IPS-18c (cell line): Measurements from ENCODE around the gene ELL2.

Experiments
- H3K4me3 ChIP-seq: 2 replicates; pipeline ENCODE4 v1.7.0; 2013; ENCODE audit warnings: low read depth, mild to moderate bottlenecking, low read length, moderate library complexity; ENCODE audit not compliant: insufficient read depth
- H3K9me3 ChIP-seq: one replicate; pipeline ENCODE4 v1.6.1; 2013; ENCODE audit warnings: mild to moderate bottlenecking, low read length, moderate library complexity; ENCODE audit not compliant: control insufficient read depth, insufficient read depth

The ELL2 gene

GRCh38 chr5:95960667-95961616, 709 bp downstream of the ELL2 start:
- H3K9me3 ChIP-seq = no peaks in the 10 kb centered on the region

GRCh38 chr5:95959888-95960666, 1.6 kb downstream of the ELL2 start:
- Histone ChIP-seq H3K4me3 (peak overlapping the region; percentile 69), H3K9me3 (no peaks in the 10 kb centered on the region)

More at GRCh38 chr5:95960667-95961616, 709 bp downstream of the ELL2 start:
- H3K4me3 ChIP-seq = peak overlapping the region; percentile 69

DNA sequence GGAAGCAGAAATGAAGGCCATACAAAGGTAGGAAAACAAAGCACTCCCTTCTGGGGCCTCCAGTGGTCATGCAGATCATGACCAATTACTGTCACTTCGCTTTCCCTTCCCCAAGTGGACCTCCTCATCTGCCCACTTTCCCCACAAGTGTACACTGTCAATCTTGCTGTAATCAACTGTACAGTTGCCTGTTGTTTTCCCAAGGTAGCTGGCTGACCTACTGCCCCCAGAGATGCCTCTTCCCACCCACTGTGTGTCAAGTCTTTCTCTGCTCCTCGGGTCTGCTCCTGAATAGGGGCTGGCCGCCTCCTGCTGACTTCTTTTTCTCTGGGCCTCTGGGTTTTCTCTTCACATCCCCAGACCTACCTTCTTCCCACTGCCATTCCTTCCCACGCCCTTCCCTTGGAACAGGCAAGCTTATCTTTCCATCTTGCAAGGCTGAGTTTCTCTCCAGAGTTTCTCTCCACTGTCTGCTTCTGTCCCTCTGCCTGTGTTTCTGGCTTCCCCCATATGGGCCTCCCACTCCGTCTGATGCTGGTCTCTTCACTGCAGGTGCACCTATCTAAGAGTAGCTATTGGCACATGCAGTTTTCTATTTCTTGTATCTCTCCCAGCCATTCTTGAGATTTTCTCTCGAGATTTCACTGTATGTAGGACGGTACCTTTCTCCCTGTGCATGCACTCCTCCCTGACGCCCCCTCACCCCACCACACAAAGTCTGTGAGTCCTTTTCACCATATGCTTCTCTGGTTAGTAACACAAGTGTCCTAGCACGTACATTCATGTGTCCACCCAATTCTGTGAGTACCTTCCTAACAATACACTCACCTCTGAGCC, 2.4 kb downstream of the ELL2 start:
- Histone ChIP-seq H3K4me3 (peak overlapping the region; percentile 69), H3K9me3 (no peaks in the 10 kb centered on the region)

DNA sequence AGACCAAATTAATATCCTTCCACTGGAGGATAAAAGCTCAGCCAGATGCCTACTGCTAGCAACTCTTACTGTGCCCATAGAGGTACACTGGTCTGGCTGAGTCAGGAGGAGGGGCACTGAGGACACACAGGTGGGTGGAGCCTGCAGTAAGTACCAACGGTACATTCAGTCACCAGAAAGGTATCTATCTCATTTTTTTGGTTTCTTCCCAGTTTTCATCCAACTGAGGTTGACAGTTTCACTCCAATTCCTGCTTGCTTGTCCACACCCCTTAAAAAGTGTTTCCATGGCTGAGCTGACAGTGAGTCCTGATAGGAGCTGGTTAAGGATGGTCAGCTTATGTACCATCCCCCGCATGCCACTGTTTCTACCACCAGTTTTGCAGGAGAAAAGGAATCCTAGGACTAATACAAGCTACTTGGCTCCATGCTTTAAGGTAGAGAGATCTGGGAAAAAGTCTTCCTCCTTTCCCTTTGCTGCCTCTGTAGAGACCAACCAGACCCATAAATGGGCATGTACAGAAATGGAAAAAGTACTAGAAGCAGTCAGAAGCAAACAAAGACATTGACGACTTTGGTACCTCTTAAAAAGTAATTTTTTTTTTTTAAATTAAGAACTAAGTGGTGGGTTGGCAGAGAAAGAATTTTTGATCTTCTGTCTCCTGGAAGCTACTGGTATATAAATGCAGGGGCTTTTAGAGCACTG, 3.2 kb downstream of the ELL2 start:
- no peaks in the 10 kb centered on the region for H3K9me3 ChIP-seq
- H3K4me3 ChIP-seq = no peak overlapping the region; the same call in 1 of the 2 replicates

- H3K9me3 ChIP-seq = no peaks in the 10 kb centered on the region
- no peak overlapping the region for H3K4me3 ChIP-seq
Observed at GRCh38 chr5:95957561-95958203, 4.0 kb downstream of the ELL2 start.

GRCh38 chr5:95956900-95957293, 4.8 kb downstream of the ELL2 start:
- no peaks in the 10 kb centered on the region for H3K9me3 ChIP-seq
- no peak overlapping the region for H3K4me3 ChIP-seq

DNA sequence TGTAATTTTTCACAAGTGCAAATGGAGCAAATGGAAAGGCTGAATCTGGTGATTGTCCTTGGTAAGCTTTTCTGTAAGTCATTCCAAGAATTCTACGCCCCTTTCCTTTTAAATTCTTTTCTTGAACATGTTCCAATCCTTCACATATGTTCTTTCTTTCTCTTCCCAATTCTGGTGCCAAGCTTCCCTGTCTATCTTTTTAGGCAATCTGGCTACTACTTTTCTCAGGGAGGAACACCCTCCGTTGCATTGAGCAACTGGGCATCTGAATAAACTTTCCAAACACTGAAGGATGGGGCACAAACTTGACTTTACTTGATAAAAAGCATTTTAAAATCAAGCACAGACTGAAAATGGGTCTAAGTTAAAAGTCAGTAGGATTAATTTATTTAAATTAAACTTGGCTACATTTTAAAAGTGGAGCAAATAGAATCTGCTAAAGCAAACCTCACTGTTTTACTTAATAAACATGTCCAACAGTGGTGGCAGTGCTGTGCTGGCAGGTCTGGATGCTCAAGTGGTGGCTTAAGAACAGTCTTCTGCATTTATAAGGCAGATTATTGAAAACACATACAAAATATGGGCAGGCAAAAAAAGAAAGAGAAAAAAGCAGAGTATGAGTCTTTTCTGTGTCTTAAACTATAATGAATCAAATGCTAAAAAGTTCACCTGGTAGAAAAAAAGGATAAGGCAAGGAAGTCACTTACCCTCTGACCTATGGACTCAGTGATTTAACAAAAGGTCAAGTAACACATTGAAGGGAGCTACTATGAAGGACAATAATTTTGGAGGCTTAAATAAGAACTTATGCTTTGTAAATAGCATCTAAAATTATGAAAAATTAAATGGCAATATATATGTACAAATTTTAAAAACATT, 5.4 kb downstream of the ELL2 start:
- no peaks in the 10 kb centered on the region for H3K9me3 ChIP-seq
- H3K4me3 ChIP-seq = no peak overlapping the region

DNA sequence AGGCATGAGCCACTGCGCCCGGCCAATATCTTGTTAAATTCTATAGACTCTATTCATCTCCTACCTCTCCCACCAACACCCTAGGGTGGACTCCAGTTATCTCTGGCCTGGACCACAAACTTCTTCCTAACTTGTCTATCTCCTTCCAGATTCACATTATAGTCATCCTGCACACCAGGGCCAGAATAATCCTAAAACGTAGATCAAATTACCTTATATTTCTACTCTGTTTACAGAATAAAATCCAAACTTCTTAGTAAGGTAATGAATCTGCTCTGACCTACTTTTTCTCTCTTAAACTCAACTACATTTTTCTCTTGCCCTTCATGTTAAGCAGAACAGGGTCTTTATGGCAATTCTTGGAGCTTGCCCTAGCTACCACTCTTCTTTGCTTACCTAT, 6.9 kb downstream of the ELL2 start:
- Histone ChIP-seq H3K9me3 (no peaks in the 10 kb centered on the region), H3K4me3 (no peak overlapping the region)

DNA sequence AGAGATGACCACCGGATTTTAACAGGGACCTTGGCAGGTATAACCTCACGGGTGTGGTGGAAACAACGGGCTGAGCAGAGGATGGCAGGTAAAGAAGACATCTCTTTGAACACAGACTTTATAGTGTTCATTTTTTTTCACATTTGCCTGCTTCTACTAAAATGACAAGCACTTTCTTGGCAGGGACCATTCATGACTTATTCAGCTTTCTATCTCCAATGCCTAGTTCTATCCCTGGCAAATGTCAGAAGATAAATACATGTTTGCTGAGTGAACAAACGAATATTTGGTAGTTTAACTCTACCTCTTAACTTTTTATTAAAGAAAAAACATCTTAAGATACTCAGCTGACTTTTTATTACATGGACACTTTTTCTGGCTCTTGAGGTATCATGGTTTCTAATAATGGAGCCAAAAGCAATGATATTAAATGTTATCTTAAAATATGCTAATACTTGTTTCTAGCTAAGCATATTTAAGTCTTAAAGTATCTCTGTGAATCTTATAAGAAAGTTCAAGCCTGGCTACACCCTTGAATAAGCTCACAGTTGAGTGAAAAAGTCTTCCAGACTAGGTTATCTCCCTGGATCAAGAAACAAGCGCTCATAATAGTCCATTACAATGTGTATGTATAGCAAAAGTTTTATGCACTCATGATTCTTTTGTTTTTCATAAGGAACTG, 8.5 kb downstream of the ELL2 start:
- Histone ChIP-seq H3K4me3 (no peak overlapping the region), H3K9me3 (no peaks in the 10 kb centered on the region)

DNA sequence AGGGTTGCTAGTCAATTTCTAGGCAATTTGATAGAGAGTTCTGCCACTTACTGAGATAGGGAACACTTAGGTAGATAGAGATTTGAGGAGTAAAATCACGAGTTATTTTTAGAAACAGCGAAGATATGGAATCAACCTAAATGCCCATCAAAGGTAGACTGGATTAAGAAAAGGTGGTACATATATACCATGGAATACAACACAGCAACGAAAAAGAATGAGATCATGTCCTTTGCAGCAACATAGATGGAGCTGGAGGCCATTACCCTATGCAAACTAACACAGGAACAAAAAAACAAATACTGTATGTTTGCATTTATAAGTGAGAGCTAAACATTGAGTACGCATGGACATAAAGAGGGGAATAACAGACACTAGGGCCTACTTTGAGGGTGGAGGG, 9.7 kb downstream of the ELL2 start:
- no peaks in the 10 kb centered on the region for H3K9me3 ChIP-seq

GRCh38 chr5:95949810-95950209, 11.8 kb downstream of the ELL2 start:
- H3K9me3 ChIP-seq = no peaks in the 10 kb centered on the region
- no peak overlapping the region for H3K4me3 ChIP-seq

More for the DNA sequence above, 9.7 kb downstream of the ELL2 start:
- no peak overlapping the region for H3K4me3 ChIP-seq

DNA sequence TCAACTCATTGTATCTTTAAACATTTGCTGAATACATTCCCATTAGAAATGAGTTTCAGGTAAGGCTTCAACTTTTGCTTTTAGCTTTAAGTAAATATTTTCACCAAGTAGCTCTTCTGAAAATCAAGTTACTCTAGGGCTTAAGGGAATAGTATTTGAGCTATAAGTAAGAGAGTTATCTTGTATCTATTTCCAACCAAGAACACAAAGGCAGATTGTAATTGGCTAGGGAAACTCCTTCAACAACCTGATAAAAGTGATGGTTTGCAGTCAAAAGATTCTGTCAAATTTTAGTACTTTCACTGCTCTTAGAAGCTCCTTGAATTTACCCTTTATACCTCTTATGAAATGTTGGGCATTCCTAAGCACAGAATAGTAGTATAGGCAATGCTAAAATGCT, 13.0 kb downstream of the ELL2 start:
- no peaks in the 10 kb centered on the region for H3K9me3 ChIP-seq
- no peak overlapping the region for H3K4me3 ChIP-seq

GRCh38 chr5:95946451-95946850, 15.2 kb downstream of the ELL2 start:
- no peaks in the 10 kb centered on the region for H3K9me3 ChIP-seq

GRCh38 chr5:95942968-95943367, 18.7 kb downstream of the ELL2 start:
- Histone ChIP-seq H3K9me3 (no peaks in the 10 kb centered on the region), H3K4me3 (no peak overlapping the region)

More at GRCh38 chr5:95946451-95946850, 15.2 kb downstream of the ELL2 start:
- no peak overlapping the region for H3K4me3 ChIP-seq

DNA sequence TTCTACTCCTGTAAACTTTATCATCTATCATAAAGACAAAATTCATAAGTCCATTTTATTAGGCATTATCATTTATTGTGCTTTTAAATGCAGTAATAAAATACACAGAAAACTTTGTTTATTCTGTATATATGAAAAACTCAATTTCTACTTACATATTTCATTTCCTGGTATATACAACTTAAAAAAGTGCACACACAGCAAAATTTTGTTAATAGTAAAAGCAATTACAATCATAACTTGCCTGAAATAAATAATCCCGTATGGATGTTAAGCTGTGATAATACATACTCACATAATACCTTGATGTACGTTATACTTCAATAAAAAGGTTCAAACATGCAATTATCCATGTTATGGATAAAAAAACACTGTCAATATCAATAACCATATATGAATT, 19.2 kb downstream of the ELL2 start:
- Histone ChIP-seq H3K4me3 (no peak overlapping the region), H3K9me3 (no peaks in the 10 kb centered on the region)
